Central memory CD8-positive, alpha-beta T cell (primary cell): Measurements from ENCODE around the gene GNAO1.
A peak's percentile ranks its signal among the peaks of the same experiment; 100 is the strongest.

Experiments used
- ATAC-seq: fragments of 150-1000 bp; cut with Tn5 transposase; replicated peaks from 2 replicates; pipeline ENCODE4 v1.10.0; 2022; ENCODE audit warnings: mild to moderate bottlenecking, moderate FRiP score, moderate number of reproducible peaks; ENCODE audit not compliant: poor library complexity, severe bottlenecking; ENCODE audit errors: extremely low read depth
- DNase-seq, 2 donors: peaks; one replicate each; pipeline ENCODE4 v3.0.0; 2021; ENCODE audit warnings: low spot score in 2 of 2
- H3K27ac Mint-ChIP-seq: one replicate; pipeline ENCODE4 v1.8.0; 2022; ENCODE audit warnings: low read depth, mild to moderate bottlenecking, moderate library complexity, mixed read lengths
- H3K27me3 Mint-ChIP-seq: one replicate; pipeline ENCODE4 v1.8.0; 2022; ENCODE audit warnings: mixed read lengths
- H3K36me3 Mint-ChIP-seq: one replicate; pipeline ENCODE4 v1.8.0; 2022; ENCODE audit warnings: mild to moderate bottlenecking, moderate library complexity, mixed read lengths; ENCODE audit not compliant: insufficient read depth
- H3K4me1 Mint-ChIP-seq: one replicate; pipeline ENCODE4 v1.8.0; 2022; ENCODE audit warnings: mixed read lengths
- H3K4me3 Mint-ChIP-seq: one replicate; pipeline ENCODE4 v1.8.0; 2022; ENCODE audit warnings: mild to moderate bottlenecking, moderate library complexity, mixed read lengths
- H3K9me3 Mint-ChIP-seq: one replicate; pipeline ENCODE4 v1.8.0; 2022; ENCODE audit warnings: mixed read lengths

GNAO1 gene

GRCh38 chr16:56275801-56276200, 84.5 kb downstream of the GNAO1 start:
- ATAC-seq (no peak), DNase-seq (no peak)
- Mint-ChIP-seq H3K27ac (no peak overlapping the region), H3K4me1 (peaks cover 34% of the 10 kb centered on the region), H3K36me3 (peaks cover 2% of the 10 kb centered on the region), H3K9me3 (no peaks in the 10 kb centered on the region), H3K4me3 (no peak overlapping the region), H3K27me3 (no peaks in the 10 kb centered on the region)

GRCh38 chr16:56277075-56277474, 85.8 kb downstream of the GNAO1 start:
- Mint-ChIP-seq H3K36me3 (peaks cover 2% of the 10 kb centered on the region), H3K9me3 (no peaks in the 10 kb centered on the region), H3K27me3 (no peaks in the 10 kb centered on the region), H3K4me1 (peaks cover 42% of the 10 kb centered on the region), H3K4me3 (peak overlapping the region; percentile 79), H3K27ac (no peak overlapping the region)
- DNase-seq (no peak), ATAC-seq (no peak)

- H3K27ac Mint-ChIP-seq: peak overlapping the region; percentile 88
- peaks cover 2% of the 10 kb centered on the region for H3K36me3 Mint-ChIP-seq
- no peak for DNase-seq
- H3K4me3 Mint-ChIP-seq: peak overlapping the region; percentile 79
- no peaks in the 10 kb centered on the region for H3K27me3 Mint-ChIP-seq
- no peak for ATAC-seq
- no peaks in the 10 kb centered on the region for H3K9me3 Mint-ChIP-seq
- H3K4me1 Mint-ChIP-seq: peaks cover 42% of the 10 kb centered on the region
These were observed 87.0 kb downstream of the GNAO1 start for GRCh38 chr16:56278196-56278855.

- ATAC-seq (peak; percentile 96), DNase-seq (peak; percentile 21 to 51)
- Mint-ChIP-seq H3K27ac (peak overlapping the region; percentile 88), H3K9me3 (no peaks in the 10 kb centered on the region), H3K36me3 (peaks cover 4% of the 10 kb centered on the region), H3K4me1 (peaks cover 42% of the 10 kb centered on the region), H3K27me3 (no peaks in the 10 kb centered on the region), H3K4me3 (peak overlapping the region; percentile 79)
These were observed 87.8 kb downstream of the GNAO1 start for GRCh38 chr16:56279132-56279531.

DNA sequence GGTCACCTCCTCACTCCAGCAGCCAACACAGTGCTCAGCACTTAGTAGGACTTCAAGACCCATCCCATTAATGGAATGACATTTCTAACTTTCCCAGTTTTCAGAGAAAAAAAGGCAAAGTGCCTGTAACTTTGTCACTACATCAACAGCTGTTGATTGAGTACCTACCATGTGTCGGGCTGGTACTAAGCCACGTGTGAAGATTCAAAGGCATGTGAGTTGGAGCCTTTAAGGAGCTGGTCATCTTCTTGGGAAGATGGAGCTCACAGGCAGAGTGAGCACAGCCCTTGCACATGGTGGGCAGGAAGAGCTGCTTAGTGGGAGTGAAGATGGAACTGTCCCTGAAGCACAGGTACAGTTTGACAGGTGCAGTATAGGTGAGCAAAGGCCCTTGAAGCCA, 88.6 kb downstream of the GNAO1 start:
- ATAC-seq: no peak
- Mint-ChIP-seq H3K27me3 (no peaks in the 10 kb centered on the region), H3K27ac (peak overlapping the region; percentile 88), H3K4me1 (peaks cover 42% of the 10 kb centered on the region), H3K4me3 (peak overlapping the region; percentile 79), H3K36me3 (peaks cover 7% of the 10 kb centered on the region), H3K9me3 (no peaks in the 10 kb centered on the region)
- no peak for DNase-seq

DNA sequence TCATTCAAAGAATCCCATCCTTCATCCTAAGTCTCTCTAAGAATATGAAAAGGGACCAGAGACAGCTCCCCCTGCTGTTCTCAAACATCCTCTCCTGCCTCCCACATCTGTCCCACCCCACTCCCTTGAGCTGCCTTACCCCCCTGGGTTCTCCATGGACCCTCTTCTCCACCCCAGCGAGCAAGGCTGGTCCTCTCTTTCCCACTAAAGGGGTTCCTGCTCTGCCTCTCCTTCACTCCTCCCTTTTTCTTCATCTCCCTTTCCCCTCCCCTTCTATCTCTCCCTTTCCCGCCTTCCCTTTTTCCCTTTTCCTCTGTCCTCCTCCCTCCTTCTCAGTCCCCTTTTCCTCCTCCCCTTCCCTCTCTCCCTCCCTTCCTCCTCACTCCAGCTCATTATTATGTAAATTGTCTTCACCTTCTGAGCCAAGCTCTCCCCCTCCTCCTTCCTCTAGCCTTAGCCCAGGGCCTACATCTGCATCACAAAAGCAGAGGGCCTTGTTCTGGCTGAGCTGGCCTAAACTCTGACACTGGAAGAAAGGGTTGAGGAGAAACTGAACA, 90.0 kb downstream of the GNAO1 start:
- Mint-ChIP-seq H3K36me3 (peaks cover 8% of the 10 kb centered on the region), H3K4me3 (no peak overlapping the region), H3K27ac (peak overlapping the region; percentile 14), H3K9me3 (no peaks in the 10 kb centered on the region), H3K27me3 (no peaks in the 10 kb centered on the region), H3K4me1 (peaks cover 42% of the 10 kb centered on the region)
- ATAC-seq (no peak), DNase-seq (no peak)

- Mint-ChIP-seq H3K27ac (no peak overlapping the region), H3K4me1 (peaks cover 37% of the 10 kb centered on the region), H3K9me3 (no peaks in the 10 kb centered on the region), H3K36me3 (peaks cover 8% of the 10 kb centered on the region), H3K27me3 (no peaks in the 10 kb centered on the region), H3K4me3 (no peak overlapping the region)
- ATAC-seq (no peak), DNase-seq (no peak)
These were observed 91.2 kb downstream of the GNAO1 start for GRCh38 chr16:56282451-56282850.

DNA sequence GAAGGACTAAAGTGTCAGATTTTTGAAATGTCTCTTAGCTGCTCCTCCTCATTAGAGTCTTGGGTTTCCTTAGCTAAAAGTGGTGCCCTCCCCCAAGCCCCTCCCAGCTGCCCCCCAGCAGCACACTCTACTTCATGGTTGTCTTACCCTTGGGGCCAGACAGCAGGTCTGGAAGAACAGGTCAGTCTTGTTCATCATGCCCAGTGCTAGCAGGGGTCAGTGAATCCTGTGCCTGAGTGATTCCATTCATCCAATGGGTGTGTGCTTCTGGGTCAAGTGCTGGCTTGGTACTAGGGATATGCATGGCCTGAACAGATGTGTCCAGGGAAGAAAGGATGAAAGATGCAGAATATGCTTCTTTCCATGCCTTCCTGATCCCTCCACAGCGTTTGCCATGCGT, 93.2 kb downstream of the GNAO1 start:
- Mint-ChIP-seq H3K36me3 (peaks cover 7% of the 10 kb centered on the region), H3K27me3 (no peaks in the 10 kb centered on the region), H3K9me3 (no peaks in the 10 kb centered on the region), H3K4me1 (peaks cover 20% of the 10 kb centered on the region), H3K27ac (no peak overlapping the region), H3K4me3 (no peak overlapping the region)
- ATAC-seq (no peak), DNase-seq (no peak)

DNA sequence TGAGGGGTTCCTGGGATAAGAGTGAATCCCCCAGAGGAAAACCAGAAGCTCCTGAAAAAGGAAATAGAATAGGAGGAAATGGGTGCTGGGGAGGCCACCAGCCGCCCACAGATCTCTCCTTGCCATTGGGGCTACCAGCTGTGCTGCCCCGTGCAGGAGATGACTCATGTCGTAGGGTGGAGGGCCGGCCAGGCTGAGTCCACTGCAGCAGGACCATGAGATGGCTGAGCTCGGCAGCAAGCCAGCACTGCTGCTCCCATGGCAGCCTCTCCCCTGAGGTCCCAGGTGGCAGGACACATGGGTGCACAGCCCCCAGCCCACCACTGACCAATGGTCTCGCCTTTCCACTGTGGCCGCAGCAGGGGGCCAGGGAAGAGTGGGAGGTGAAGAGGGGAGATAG, 95.5 kb downstream of the GNAO1 start:
- Mint-ChIP-seq H3K9me3 (no peaks in the 10 kb centered on the region), H3K4me3 (no peak overlapping the region), H3K4me1 (peaks cover 9% of the 10 kb centered on the region), H3K27me3 (no peaks in the 10 kb centered on the region), H3K27ac (no peak overlapping the region), H3K36me3 (peaks cover 7% of the 10 kb centered on the region)
- DNase-seq (no peak), ATAC-seq (no peak)

DNA sequence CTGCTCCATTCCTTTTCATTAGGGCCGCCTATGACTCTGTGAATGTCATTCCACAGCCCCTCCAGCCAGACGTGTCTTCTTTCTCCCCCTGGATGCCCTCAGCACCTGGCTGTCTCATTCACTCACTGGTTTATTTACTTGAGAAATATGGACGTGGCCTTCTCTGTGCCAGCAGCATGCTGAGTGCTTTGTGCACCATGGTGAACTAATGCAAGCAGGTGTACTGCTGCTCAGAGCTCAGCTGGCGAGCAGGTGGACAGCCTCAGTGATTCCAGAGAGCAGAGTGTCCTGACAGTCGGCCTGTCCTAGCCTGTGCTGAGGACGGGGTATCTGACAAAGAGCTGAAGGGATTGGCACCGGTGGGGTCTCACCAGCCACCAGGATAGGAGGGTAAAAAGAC, 96.7 kb downstream of the GNAO1 start:
- ATAC-seq (no peak), DNase-seq (no peak)
- peaks cover 9% of the 10 kb centered on the region for H3K4me1 Mint-ChIP-seq
- no peak overlapping the region for H3K4me3 Mint-ChIP-seq
- peaks cover 7% of the 10 kb centered on the region for H3K36me3 Mint-ChIP-seq
- no peak overlapping the region for H3K27ac Mint-ChIP-seq
- H3K9me3 Mint-ChIP-seq: no peaks in the 10 kb centered on the region
- no peaks in the 10 kb centered on the region for H3K27me3 Mint-ChIP-seq

DNA sequence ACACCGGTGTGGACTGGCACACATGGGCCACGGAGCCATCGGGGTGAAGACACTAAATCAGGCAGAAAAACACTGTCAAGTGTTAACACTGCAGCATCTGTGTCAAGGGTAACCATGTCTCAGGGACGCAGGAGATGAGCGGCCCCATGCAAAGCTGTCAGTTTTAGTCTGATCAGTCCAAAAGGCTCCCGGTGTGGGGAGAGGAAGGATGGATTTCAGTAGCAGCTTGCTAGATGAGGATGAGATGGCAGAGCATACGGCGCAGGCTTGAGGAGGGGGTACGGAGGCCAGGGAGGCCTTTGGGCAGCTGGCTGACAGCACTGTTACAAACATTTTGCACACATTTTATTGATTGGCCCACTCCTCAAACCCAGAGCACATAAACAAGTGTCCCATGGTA, 98.1 kb downstream of the GNAO1 start:
- DNase-seq (no peak), ATAC-seq (no peak)
- H3K27me3 Mint-ChIP-seq: no peaks in the 10 kb centered on the region
- peak overlapping the region; percentile 61 for H3K27ac Mint-ChIP-seq
- H3K9me3 Mint-ChIP-seq: no peaks in the 10 kb centered on the region
- no peak overlapping the region for H3K4me3 Mint-ChIP-seq
- peaks cover 12% of the 10 kb centered on the region for H3K4me1 Mint-ChIP-seq
- H3K36me3 Mint-ChIP-seq: peaks cover 5% of the 10 kb centered on the region

GRCh38 chr16:56289862-56290261, 98.6 kb downstream of the GNAO1 start:
- H3K27ac Mint-ChIP-seq: peak overlapping the region; percentile 61

GRCh38 chr16:56294014-56294413, 102.7 kb downstream of the GNAO1 start:
- no peak for ATAC-seq
- H3K4me1 Mint-ChIP-seq: peaks cover 26% of the 10 kb centered on the region

More at GRCh38 chr16:56289862-56290261, 98.6 kb downstream of the GNAO1 start:
- DNase-seq (no peak), ATAC-seq (no peak)
- Mint-ChIP-seq H3K36me3 (peaks cover 2% of the 10 kb centered on the region), H3K9me3 (no peaks in the 10 kb centered on the region), H3K4me3 (no peak overlapping the region), H3K27me3 (no peaks in the 10 kb centered on the region), H3K4me1 (peaks cover 17% of the 10 kb centered on the region)

More at GRCh38 chr16:56294014-56294413, 102.7 kb downstream of the GNAO1 start:
- Mint-ChIP-seq H3K27me3 (no peaks in the 10 kb centered on the region), H3K27ac (no peak overlapping the region), H3K9me3 (no peaks in the 10 kb centered on the region), H3K4me3 (no peak overlapping the region), H3K36me3 (no peaks in the 10 kb centered on the region)
- DNase-seq: no peak
